Measurements from ENCODE around the gene DCXR. TPM values are rescaled to one million over a fixed set of nuclear protein-coding genes. Genes with fewer than 3 reads are reported as not detected.

Gene DCXR
- total RNA-seq, 1 donor from 2014 or later, result 19.4 TPM

GRCh38 chr17:82055023-82055964 is 17.8 kb upstream of the DCXR start:
- no peak for DNase-seq (ENCODE audit: low read depth)

- DNase-seq (ENCODE audit: low read depth), result no peak
Observed at GRCh38 chr17:82054351-82055022, 17.0 kb upstream of the DCXR start.

- no peak for DNase-seq (ENCODE audit: low read depth)
Observed at GRCh38 chr17:82053556-82054263, 16.2 kb upstream of the DCXR start.

- no peak for DNase-seq (ENCODE audit: low read depth)
Observed at GRCh38 chr17:82053130-82053529, 15.6 kb upstream of the DCXR start.

GRCh38 chr17:82052638-82053059 is 15.2 kb upstream of the DCXR start:
- DNase-seq (ENCODE audit: low read depth), result no peak

GRCh38 chr17:82051776-82052637 is 14.5 kb upstream of the DCXR start, which contains the start of the genes GPS1 and RFNG:
Gene GPS1, plus strand, starts transcription at chr17:82051898. Its CDS starts 34 bp downstream, at chr17:82051932.
Gene RFNG, minus strand, starts transcription at chr17:82051811. Its CDS starts 45 bp downstream, at chr17:82051766.
- peak; percentile 13 for DNase-seq (ENCODE audit: low read depth)

GRCh38 chr17:82050761-82051641 is 13.5 kb upstream of the DCXR start:
- DNase-seq (ENCODE audit: low read depth), result no peak

- DNase-seq (ENCODE audit: low read depth), result no peak
Observed at GRCh38 chr17:82050152-82050760, 12.8 kb upstream of the DCXR start.

- DNase-seq (ENCODE audit: low read depth), result no peak
Observed at GRCh38 chr17:82049521-82049971, 12.0 kb upstream of the DCXR start.

GRCh38 chr17:82049106-82049505 is 11.6 kb upstream of the DCXR start:
- DNase-seq (ENCODE audit: low read depth), result no peak

- no peak for DNase-seq (ENCODE audit: low read depth)
Observed at GRCh38 chr17:82048571-82048971, 11.1 kb upstream of the DCXR start.

GRCh38 chr17:82047914-82048570 is 10.5 kb upstream of the DCXR start:
- DNase-seq (ENCODE audit: low read depth), result no peak

- DNase-seq (ENCODE audit: low read depth), result no peak
Observed at GRCh38 chr17:82047379-82047778, 9.9 kb upstream of the DCXR start.

GRCh38 chr17:82046903-82047302 is 9.4 kb upstream of the DCXR start:
- DNase-seq (ENCODE audit: low read depth), result no peak

GRCh38 chr17:82045936-82046484 is 8.5 kb upstream of the DCXR start:
- DNase-seq (ENCODE audit: low read depth), result no peak

- no peak for DNase-seq (ENCODE audit: low read depth)
Observed at GRCh38 chr17:82043507-82043906, 6.0 kb upstream of the DCXR start.

- no peak for DNase-seq (ENCODE audit: low read depth)
Observed at GRCh38 chr17:82042649-82043048, 5.2 kb upstream of the DCXR start.

GRCh38 chr17:82041144-82041814 is 3.8 kb upstream of the DCXR start:
- DNase-seq (ENCODE audit: low read depth), result peak; percentile 37

All from renal cortical epithelial cell (primary cell).